AG09309 (cell line): ENCODE data around the gene CALN1.
A peak's percentile ranks its signal among the peaks of the same experiment; 100 is the strongest.

Source experiments
- DNase-seq: peaks from one replicate; pipeline ENCODE4 v3.0.0-alpha.2; 2010; ENCODE audit warnings: low read depth
- H3K4me3 ChIP-seq: 2 replicates; pipeline ENCODE4 v1.5.1; 2011; ENCODE audit warnings: mild to moderate bottlenecking, low read depth, low read length, moderate library complexity; ENCODE audit not compliant: control insufficient read depth
- TF ChIP-seq, protein P1 (sequence below): IDR thresholded peaks from 2 replicates; pipeline ENCODE4 v1.5.1; 2011; ENCODE audit warnings: mild to moderate bottlenecking, low read depth, low read length, inconsistent platforms; ENCODE audit not compliant: insufficient read depth, control insufficient read depth; ENCODE audit errors: missing control alignments

Gene CALN1

DNA sequence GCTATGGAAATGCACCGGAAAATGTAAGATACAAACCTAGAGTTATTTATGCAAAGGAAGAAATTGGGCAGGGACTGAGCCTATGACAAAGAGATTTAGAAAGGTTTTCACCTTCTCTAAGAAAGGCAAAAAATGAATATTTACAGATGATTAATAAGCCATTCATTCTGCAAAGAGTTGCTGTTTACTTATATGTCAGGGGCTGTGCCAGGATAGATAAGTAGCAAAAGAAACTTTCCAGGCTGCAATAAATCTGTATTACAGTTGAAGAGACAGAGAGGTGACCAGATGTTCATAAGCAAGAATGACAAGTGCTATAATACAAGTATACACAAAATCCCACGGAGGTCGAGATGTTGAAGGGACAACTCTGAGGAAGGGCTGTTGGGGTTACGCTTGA, 299.6 kb downstream of the CALN1 start:
- H3K4me3 ChIP-seq = no peak overlapping the region
- TF ChIP-seq, protein P1, sequence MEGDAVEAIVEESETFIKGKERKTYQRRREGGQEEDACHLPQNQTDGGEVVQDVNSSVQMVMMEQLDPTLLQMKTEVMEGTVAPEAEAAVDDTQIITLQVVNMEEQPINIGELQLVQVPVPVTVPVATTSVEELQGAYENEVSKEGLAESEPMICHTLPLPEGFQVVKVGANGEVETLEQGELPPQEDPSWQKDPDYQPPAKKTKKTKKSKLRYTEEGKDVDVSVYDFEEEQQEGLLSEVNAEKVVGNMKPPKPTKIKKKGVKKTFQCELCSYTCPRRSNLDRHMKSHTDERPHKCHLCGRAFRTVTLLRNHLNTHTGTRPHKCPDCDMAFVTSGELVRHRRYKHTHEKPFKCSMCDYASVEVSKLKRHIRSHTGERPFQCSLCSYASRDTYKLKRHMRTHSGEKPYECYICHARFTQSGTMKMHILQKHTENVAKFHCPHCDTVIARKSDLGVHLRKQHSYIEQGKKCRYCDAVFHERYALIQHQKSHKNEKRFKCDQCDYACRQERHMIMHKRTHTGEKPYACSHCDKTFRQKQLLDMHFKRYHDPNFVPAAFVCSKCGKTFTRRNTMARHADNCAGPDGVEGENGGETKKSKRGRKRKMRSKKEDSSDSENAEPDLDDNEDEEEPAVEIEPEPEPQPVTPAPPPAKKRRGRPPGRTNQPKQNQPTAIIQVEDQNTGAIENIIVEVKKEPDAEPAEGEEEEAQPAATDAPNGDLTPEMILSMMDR = no peak
- no peak for DNase-seq

DNA sequence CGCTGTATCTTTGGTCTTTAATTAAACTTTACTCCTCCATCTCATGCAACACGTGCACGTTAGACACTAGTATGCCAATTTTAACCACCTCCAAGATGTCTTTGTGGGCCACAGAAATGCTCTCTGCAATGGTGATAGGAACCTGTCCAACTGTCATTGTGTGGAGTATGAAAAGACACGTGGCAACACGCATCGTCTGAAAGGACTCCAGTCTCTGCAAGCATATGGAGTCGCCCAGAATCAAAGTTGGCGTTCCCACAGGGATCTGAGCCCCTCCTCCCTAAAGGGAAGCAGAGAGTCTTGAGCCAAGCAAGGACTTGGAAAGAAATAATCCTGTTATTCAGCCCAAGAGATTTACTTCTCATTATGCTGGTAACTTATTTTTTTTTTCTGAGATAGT, 301.1 kb downstream of the CALN1 start:
- TF ChIP-seq, protein P1 = no peak
- H3K4me3 ChIP-seq = no peak overlapping the region
- DNase-seq = no peak

DNA sequence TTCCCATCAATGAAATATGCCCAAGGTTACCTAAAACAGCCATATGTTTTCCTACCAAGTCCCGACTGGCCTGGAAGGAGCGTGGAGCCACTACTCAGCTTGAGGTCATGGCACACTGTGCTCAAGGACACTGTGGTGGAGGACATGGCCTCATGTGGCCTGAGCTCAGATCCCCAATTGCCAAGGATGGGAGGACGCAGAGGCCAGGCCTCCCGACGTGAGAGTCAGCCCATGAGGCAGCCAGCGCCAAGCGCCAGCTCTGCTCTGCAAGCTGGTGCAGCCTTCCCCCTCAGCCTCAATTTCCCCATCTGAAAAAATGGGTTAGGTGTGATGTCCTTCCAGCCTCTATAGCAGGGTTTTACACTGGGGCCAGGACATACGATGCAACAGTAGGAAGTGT, 302.6 kb downstream of the CALN1 start:
- TF ChIP-seq, protein P1 = no peak
- H3K4me3 ChIP-seq = no peak overlapping the region
- no peak for DNase-seq

DNA sequence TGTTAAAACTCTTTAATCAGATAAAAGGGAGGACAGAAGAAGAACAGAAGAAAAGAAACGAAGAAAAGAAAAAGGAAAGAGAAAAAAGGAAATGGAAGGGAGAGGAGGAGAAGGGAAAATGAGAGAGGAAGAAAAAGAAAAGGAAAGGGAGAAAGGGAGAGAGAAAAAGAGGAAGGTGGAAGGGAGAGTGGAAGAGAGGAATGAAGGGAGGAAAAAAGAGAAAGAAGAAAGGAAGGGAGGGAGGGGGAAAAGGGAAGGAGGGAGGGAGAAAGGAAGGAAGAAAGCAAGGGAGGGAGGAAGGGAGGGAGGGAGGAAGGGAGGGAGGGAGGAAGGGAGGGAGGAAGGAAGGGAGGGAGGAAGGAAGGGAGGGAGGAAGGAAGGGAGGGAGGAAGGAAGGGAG, 305.7 kb downstream of the CALN1 start:
- TF ChIP-seq, protein P1 = no peak
- DNase-seq = no peak
- H3K4me3 ChIP-seq = no peak overlapping the region

DNA sequence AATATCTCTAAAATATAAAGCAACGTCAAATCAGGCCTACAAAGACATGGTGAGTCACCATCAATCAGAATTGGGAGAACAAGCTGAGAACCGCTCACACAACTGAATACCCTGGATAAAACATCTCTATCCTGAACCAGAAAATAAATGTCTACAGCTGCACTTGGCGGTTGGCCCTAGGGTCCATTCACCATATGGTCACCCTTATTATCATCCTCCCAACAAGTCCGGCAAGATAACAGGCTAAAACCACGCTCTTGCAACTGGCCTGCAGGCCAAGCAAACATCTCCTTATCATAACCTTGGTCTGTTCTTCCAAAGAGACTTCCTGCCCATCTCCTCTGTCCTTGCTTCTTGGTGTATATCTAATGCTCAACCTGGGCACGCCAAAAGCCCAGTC, 310.7 kb downstream of the CALN1 start:
- TF ChIP-seq, protein P1 = no peak
- DNase-seq = no peak
- no peak overlapping the region for H3K4me3 ChIP-seq

DNA sequence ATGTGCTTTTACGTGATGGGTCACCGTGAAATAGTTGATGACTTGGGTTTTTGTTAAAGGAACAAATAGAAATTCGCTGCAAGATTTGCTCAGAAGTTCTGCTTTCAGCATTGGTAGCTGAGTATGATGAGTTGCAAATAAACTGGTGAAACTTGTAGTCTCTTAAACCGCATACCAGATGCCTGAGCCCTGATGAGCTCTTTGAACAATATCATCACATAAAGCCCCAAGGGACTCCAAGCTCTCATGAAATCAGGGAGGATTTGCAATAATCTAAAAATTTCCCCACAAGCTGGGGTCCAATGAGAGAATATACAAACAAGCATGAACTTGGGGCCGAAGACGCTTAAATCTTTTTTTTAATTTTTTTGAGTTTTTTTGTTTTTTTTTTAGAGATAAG, 312.4 kb downstream of the CALN1 start:
- peak; percentile 57 for DNase-seq
- TF ChIP-seq, protein P1 = no peak
- H3K4me3 ChIP-seq = no peak overlapping the region
